HL-60/S4 treated with retinoic acid at 250 ng/mL for 4 days and 3 days (cell line): Measurements from ENCODE around the gene XXYLT1.

Source experiments
- in situ Hi-C: fragments of 300-500 bp; cut with MboI; formaldehyde crosslinking; loops from 2 replicates; pipeline ENCODE4 v1.7.0; 2022; ENCODE audit warnings: low sequenced_read_pairs

Gene XXYLT1

DNA sequence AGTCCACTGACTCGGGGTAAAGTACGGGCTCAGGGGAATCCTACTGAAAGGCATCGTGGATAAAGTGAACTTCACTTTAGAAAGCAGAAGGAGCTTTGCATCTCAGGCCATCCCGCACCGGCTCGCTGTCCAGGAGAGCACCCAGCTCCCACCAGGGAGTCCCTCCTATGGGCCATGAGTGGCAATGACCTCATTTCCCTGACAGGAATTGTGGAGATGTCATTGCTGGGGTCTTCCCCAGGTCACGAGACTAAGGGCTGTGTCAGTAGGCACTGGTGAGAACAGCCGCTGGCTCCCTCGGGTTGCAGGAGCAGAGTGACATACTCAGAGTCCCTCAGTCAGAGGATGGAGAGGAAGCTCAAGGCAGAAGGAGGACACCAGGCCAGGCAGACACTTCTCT, 97.3 kb downstream of the XXYLT1 start:
- in situ Hi-C loops: no loop called here

DNA sequence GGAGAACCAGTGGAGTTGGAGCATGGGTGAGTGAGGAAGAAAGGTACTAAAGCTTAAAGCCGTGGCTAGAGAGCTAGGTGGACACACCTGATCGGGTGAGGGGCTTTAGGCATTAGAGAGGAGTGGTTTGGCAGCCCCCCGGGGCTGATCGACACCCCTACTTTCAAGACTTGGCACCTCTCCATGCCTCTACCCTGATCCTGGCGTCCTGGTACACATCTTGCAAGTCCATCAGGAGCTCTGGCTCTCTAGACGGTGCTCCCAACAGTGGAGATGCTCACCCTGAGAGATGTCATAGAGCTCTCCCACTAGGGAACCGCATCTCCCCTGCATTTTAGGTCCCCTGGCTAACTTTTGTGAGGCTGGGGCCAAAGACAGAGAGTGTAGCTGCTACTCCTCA, 98.1 kb downstream of the XXYLT1 start:
- in situ Hi-C loops: no loop called here

GRCh38 chr3:195172039-195172684, 98.8 kb downstream of the XXYLT1 start:
- in situ Hi-C loops: no loop called here

- in situ Hi-C loops: no loop called here
Measured at GRCh38 chr3:195171093-195171873, 99.7 kb downstream of the XXYLT1 start.

DNA sequence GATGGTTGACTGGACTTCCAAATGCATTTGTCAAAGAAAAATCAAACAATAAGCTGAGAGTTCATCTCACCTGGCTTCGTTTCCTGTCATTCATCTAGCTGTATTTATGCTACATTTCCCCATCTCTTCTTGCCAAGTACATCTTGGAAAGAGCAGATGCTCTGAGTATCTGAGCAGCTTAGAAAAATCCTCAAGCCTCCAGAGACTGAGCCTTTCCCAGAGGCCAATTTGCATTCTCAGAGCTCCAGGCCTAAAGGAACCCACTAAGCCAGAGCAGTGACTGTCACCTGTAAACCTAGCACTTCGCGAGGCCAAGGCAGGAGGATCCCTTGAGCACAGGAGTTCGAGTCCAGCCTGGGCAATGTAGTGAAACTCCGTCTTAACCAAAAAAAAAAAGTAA, 100.5 kb downstream of the XXYLT1 start:
- in situ Hi-C loops: no loop called here

- in situ Hi-C loops: no loop called here
Measured at GRCh38 chr3:195169011-195169649, 101.8 kb downstream of the XXYLT1 start.

DNA sequence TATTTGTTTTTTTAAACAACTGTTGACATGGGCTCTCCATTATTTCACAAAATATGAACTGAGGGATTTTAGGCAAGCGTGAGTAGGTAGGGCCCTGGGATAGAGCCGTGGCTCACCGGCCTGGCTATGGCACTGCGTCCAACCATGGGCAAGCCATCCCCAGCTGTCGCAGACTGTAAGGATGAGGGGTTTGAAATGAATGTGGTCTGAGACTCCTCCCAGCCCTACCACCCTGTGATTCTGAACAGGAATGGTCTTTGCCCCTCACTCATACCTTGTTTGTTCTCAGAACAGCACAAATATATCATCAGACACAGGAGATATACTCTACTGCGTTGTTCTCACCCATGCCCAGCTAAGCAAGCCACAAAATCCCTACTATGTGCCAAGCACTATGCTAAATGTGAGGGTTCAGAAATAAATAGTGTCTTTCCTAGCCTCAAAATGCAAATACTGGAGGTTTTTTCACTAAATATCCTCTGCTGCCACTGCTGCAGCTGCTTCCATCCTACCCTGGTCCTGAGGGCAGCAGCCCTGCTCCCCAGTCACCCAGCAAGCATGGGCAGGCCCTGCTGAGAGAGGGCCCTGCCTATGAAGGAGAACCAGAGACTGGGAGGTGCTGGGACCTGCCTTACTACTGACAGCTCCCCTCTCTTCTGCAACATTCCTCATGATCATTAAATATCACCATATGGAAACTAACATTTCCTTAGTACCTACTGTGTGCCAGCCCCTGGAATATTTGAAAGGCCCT, 102.8 kb downstream of the XXYLT1 start:
- in situ Hi-C loops: no loop called here

GRCh38 chr3:195165790-195166189, 105.2 kb downstream of the XXYLT1 start:
- in situ Hi-C loops: no loop called here

DNA sequence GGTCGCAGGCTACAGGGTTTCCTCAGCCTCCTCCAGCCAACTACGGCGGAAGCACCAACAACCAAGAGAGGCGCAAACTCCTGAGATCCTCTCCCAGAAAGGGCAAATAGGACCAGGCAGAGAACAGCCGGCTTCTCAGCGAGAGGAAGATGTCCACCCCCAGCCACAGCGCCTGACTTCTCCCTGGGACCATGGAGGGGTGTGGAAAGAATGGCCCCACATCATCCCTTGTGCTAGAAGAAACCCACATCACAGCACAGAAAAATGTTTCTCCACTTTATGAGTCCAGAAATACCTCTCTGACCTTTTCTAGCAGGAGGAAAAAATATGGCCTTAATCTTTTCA, 105.7 kb downstream of the XXYLT1 start:
- in situ Hi-C loops: no loop called here

DNA sequence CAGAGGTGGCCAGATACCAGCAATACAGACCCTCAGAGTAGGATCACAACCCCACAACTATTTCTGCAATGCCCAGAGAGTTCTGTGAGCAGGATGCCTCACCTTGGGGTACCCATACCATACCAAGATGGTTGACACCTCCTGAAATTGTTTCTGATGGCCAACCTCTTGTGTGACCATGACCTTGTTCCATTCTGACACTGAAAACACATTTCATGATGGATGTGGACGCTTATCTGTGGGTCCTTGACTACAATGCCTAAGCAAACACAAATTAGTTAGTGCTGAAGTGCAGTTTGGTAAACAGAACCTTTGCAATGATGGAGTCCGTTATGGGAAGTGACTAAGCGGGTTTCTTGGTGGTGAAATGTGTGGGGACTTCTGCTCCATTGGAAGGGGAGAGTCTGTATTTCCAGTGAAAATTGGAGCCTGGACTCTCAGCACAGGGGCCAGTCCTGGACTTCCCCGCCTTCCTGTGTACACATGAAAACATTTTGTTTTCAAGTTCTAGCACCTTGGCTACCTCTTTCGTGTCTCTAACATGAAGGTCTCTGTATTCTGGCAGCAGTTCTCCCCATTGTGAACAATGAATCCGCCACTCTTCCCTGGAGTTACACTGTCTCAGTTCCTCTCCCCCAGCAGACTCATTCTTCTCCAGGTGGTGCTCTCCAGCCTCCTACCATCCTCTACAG, 106.2 kb downstream of the XXYLT1 start:
- in situ Hi-C loops: no loop called here

- in situ Hi-C loops: no loop called here
Measured at GRCh38 chr3:195163719-195164572, 107.0 kb downstream of the XXYLT1 start.

GRCh38 chr3:195162816-195163215, 108.1 kb downstream of the XXYLT1 start:
- in situ Hi-C loops: no loop called here

- in situ Hi-C loops: no loop called here
Measured at GRCh38 chr3:195162033-195162669, 108.8 kb downstream of the XXYLT1 start.

DNA sequence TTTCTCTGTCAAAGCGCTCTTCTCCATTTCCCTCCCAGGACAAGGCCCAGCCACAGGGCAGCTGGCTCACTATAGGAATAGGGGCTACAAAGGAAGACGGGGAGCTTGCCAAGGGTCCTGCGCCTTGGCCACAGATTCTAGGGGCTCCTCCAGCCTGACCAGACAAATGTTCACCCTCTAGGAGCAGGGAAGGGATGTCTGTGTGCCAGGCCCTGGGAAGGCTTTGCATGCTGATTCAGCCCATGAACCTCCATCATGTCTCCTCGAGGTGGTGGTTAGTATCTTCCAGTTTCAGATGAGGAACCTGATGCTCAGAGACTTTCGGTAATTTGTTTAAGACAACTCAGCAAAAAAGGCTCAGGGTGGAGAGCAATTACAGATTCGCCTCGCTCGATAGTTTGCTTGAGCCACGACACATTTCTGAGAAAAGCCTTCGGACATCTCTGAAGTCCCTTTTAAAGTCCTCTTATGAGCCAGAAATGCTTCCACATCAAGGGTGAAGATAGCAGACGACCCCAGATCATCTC, 110.0 kb downstream of the XXYLT1 start:
- in situ Hi-C loops: no loop called here

- in situ Hi-C loops: no loop called here
Measured at GRCh38 chr3:195160257-195160898, 110.6 kb downstream of the XXYLT1 start.

- in situ Hi-C loops: no loop called here
Measured at GRCh38 chr3:195159814-195160165, 111.2 kb downstream of the XXYLT1 start.

- in situ Hi-C loops: no loop called here
Measured at GRCh38 chr3:195159117-195159813, 111.7 kb downstream of the XXYLT1 start.

DNA sequence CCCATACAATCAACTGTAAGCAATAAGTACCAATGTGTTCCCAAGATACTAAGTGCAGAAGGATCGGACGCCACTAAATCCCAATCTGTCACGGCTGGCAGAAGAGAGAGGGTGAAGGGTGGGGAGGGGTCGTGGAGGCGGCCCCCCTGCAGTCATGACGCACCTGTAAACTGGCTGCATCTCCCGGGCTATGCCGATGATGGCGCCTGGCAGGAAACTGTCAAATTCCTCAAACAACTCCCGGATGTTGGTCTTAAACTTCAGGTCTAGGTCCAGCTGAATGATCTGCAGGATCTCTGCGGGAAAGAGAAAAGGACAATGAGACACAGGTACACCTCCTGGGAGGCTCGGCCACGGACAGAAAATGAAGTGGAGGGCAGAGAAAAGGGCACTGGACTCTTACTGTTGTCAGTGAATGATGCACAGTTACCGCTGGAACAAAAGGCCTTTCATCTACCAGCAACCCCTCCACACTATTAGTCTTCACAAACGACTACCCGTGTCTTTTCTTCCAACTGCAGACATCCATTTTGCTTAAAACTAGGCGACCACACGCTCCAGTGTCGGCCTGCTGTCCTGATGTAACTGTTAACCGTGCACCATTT, 114.6 kb downstream of the XXYLT1 start:
- in situ Hi-C loops: no loop called here
